KMS-11 (cell line): Measurements from ENCODE around the gene ZNF439.
"Not testable (repeated sequence)": the region's sequence is repeated elsewhere in the genome, so short reads cannot be mapped to it uniquely, and the experiment has no call there.

ENCODE experiments used
- H2AFZ ChIP-seq: fragments of 200-600 bp; sonication (generic); 2 replicates; pipeline ENCODE4 v1.6.1; 2016; ENCODE audit warnings: antibody characterized with exemption, mixed run types, low read depth
- H3K27ac ChIP-seq: fragments of 200-600 bp; sonication (generic); 2 replicates; pipeline ENCODE4 v1.6.1; 2016; ENCODE audit warnings: mild to moderate bottlenecking, mixed run types
- H3K27me3 ChIP-seq: fragments of 200-600 bp; sonication (generic); 2 replicates; pipeline ENCODE4 v1.6.1; 2017; ENCODE audit warnings: mild to moderate bottlenecking, low read depth, mixed run types, moderate library complexity; ENCODE audit not compliant: insufficient read depth
- H3K36me3 ChIP-seq: fragments of 200-600 bp; sonication (generic); 2 replicates; pipeline ENCODE4 v1.6.1; 2017; ENCODE audit warnings: mild to moderate bottlenecking, mixed run types; ENCODE audit not compliant: insufficient read depth
- H3K4me1 ChIP-seq: fragments of 200-600 bp; sonication (generic); 2 replicates; pipeline ENCODE4 v1.6.1; 2016; ENCODE audit warnings: mild to moderate bottlenecking, low read depth, mixed run types; ENCODE audit not compliant: poor library complexity, severe bottlenecking
- H3K4me2 ChIP-seq: fragments of 200-600 bp; sonication (generic); 2 replicates; pipeline ENCODE4 v1.7.0; 2016; ENCODE audit warnings: mild to moderate bottlenecking, mixed run types
- H3K4me3 ChIP-seq: fragments of 200-600 bp; sonication (generic); IDR thresholded peaks from 2 replicates; pipeline ENCODE4 v1.6.1; 2017; ENCODE audit warnings: low read depth, low read length, mixed read lengths; ENCODE audit not compliant: insufficient read depth
- H3K79me2 ChIP-seq: fragments of 200-600 bp; sonication (generic); 2 replicates; pipeline ENCODE4 v1.6.1; 2016; ENCODE audit warnings: low read depth, mixed run types; ENCODE audit not compliant: insufficient read depth
- H3K9ac ChIP-seq: fragments of 200-600 bp; sonication (generic); 2 replicates; pipeline ENCODE4 v1.6.1; 2016; ENCODE audit warnings: mild to moderate bottlenecking, mixed run types
- H4K20me1 ChIP-seq: fragments of 200-600 bp; sonication (generic); 2 replicates; pipeline ENCODE4 v1.6.1; 2016; ENCODE audit warnings: mild to moderate bottlenecking, mixed run types; ENCODE audit not compliant: insufficient read depth
- CTCF ChIP-seq: fragments of 200-600 bp; sonication (generic); conservative IDR thresholded peaks from 2 replicates; pipeline ENCODE4 v1.6.1; 2017; ENCODE audit warnings: low read depth, mild to moderate bottlenecking, antibody characterized with exemption, low read length, moderate library complexity, mixed read lengths

Gene ZNF439

GRCh38 chr19:11814029-11814699, 34.4 kb upstream of the ZNF439 start, which contains the start of gene ZNF440:
Gene ZNF440, plus strand, starts transcription at chr19:11814273. Its CDS starts 175 bp downstream, at chr19:11814448.
- Histone ChIP-seq H4K20me1 (no peaks in the 10 kb centered on the region), H3K9ac (peak within 1 kb of the TSS; percentile 27; the same call in 1 of the 2 replicates), H2AFZ (peak within 1 kb of the TSS; percentile 94), H3K27me3 (no peaks in the 10 kb centered on the region), H3K4me3 (no peak within 1 kb of the TSS), H3K27ac (no peak within 1 kb of the TSS), H3K4me1 (no peaks in the 10 kb centered on the region), H3K79me2 (no peaks in the 10 kb centered on the region), H3K4me2 (peak within 1 kb of the TSS; percentile 50), H3K36me3 (no peaks in the 10 kb centered on the region)
- no peak for TF ChIP-seq CTCF

GRCh38 chr19:11814700-11815035, 33.9 kb upstream of the ZNF439 start:
- H3K36me3 ChIP-seq = no peaks in the 10 kb centered on the region
- H2AFZ ChIP-seq = peak overlapping the region; percentile 94
- H4K20me1 ChIP-seq = no peaks in the 10 kb centered on the region
- no peak overlapping the region for H3K27ac ChIP-seq
- no peaks in the 10 kb centered on the region for H3K79me2 ChIP-seq
- H3K27me3 ChIP-seq = no peaks in the 10 kb centered on the region
- no peaks in the 10 kb centered on the region for H3K4me1 ChIP-seq
- no peak for TF ChIP-seq CTCF
- no peak overlapping the region for H3K4me3 ChIP-seq
- peak overlapping the region; percentile 27; the same call in 1 of the 2 replicates for H3K9ac ChIP-seq
- H3K4me2 ChIP-seq = peak overlapping the region; percentile 36

GRCh38 chr19:11821474-11822109, 26.9 kb upstream of the ZNF439 start:
- no peaks in the 10 kb centered on the region for H4K20me1 ChIP-seq
- no peaks in the 10 kb centered on the region for H3K27me3 ChIP-seq
- no peak overlapping the region for H3K9ac ChIP-seq
- H3K79me2 ChIP-seq = no peaks in the 10 kb centered on the region
- TF ChIP-seq CTCF = no peak
- H3K4me1 ChIP-seq = no peaks in the 10 kb centered on the region
- no peaks in the 10 kb centered on the region for H3K36me3 ChIP-seq
- no peak overlapping the region for H3K4me3 ChIP-seq
- no peak overlapping the region for H3K4me2 ChIP-seq
- H2AFZ ChIP-seq = no peak overlapping the region
- no peak overlapping the region for H3K27ac ChIP-seq

GRCh38 chr19:11828957-11829876, 19.3 kb upstream of the ZNF439 start:
- H3K27ac ChIP-seq, H3K4me1 ChIP-seq, H2AFZ ChIP-seq, H3K4me2 ChIP-seq, H3K27me3 ChIP-seq, H3K9ac ChIP-seq, H3K4me3 ChIP-seq, H3K36me3 ChIP-seq, H4K20me1 ChIP-seq, H3K79me2 ChIP-seq: not testable (repeated sequence)
